A549 treated with AZD9567 at 1 μM for 4 hours (cell line): ENCODE measurements around the gene PRSS21. TPM values are rescaled to one million over a fixed set of nuclear protein-coding genes. Genes with fewer than 3 reads are reported as not detected.

Source experiments
- total RNA-seq: library from RNA; stranded (reverse); fragments of 200-300 nt; extraction: Qiagen RNA extraction; gene quantifications from 5 replicates; pipeline ENCODE4 v1.2.3, GENCODE V29; 2022; ENCODE audit not compliant: insufficient read depth

Gene PRSS21, protein sequence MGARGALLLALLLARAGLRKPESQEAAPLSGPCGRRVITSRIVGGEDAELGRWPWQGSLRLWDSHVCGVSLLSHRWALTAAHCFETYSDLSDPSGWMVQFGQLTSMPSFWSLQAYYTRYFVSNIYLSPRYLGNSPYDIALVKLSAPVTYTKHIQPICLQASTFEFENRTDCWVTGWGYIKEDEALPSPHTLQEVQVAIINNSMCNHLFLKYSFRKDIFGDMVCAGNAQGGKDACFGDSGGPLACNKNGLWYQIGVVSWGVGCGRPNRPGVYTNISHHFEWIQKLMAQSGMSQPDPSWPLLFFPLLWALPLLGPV
- 0.16 to 0.24 TPM in 2 of 5 replicates, not detected in the others for total RNA-seq

DNA sequence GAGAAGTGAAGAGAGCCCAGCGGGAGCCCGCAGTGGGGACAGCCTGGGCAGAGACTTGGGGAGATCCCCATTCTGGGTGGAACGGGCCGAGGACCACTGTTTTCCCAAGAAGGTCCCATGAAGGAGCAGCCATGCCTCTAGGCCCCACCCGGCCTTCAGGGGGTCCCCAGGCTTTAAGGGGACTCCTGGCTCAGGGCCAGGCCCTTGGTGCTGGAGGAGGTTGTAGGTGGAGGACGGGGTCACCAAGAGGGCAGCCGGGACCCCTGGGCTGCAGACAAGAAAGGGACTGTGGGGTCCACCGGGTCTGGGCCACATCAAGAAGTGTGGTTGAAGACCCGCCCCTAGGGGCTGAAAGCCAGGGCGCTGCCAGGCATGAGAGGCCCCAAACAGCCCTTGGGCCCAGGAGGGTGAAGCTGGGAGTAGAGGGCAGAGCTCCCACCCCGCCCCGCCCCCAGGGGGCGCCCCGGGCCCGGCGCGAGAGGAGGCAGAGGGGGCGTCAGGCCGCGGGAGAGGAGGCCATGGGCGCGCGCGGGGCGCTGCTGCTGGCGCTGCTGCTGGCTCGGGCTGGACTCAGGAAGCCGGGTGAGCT is at the start of gene PRSS21:
TSS of gene PRSS21 (plus strand) at position 487 of the 589 bp plus-strand sequence. CDS start at position 519, 32 bp downstream.

DNA sequence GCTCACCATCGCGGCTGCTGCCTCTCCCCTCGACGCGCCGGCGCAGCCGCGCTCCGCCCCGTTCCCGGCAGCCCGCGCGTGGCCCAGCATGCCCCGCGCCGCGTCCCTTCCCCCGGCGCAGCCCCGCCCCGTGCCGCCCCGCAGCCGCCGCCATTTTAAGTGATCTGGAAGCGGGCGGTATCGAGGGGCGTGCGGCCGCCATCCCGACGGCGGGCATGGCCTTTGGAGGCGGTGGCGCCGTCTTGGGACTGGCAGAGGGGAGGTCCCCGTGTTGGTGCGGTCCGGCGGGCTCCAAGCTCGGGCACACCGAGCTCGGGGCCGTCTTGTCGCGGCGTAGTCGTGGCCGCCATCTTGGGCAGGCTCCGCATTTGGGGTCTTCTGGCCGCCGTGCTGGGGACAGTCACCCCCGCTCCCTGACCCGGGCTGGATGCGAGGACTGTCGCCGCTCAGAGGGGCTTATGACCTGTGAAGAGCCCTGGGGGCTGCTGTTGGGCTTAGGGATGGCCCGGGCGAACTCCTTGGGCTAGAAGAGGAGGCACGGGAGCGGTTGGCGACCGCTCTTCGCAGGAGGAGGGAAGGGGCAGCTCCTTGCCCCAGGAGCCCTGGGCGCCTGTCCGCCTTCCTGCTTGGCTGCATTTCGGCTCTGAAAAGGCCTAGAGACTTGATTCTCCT is 39.7 kb upstream of the PRSS21 start, which contains the start of gene ELOB:
TSS of gene ELOB (minus strand) at position 50 of the 672 bp plus-strand sequence. CDS start at position 9, 41 bp downstream.

DNA sequence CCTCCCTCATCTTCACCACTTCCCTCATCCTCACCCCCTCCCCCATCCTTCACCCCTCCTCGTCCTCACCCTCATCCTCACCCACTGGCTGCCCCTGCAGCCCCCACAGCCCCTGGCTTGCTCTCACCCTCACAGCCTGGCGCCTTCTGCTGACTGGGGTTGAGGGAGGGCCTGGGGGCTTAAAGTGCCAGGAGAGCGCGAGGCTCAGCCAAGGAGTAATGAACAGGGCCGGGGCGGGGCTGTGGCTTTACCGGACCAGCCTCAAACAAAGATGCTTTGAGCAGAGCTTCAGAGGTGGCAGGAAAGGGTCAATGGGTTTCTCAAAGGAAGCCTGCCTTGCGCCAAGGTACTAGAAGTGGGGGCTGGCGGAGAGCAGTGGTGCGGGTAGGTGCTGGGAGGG is 29.6 kb upstream of the PRSS21 start, which contains the start of gene PRSS33:
TSS of gene PRSS33 (minus strand) at position 155 of the 400 bp plus-strand sequence. CDS start 1,013 bp downstream, outside the sequence.

DNA sequence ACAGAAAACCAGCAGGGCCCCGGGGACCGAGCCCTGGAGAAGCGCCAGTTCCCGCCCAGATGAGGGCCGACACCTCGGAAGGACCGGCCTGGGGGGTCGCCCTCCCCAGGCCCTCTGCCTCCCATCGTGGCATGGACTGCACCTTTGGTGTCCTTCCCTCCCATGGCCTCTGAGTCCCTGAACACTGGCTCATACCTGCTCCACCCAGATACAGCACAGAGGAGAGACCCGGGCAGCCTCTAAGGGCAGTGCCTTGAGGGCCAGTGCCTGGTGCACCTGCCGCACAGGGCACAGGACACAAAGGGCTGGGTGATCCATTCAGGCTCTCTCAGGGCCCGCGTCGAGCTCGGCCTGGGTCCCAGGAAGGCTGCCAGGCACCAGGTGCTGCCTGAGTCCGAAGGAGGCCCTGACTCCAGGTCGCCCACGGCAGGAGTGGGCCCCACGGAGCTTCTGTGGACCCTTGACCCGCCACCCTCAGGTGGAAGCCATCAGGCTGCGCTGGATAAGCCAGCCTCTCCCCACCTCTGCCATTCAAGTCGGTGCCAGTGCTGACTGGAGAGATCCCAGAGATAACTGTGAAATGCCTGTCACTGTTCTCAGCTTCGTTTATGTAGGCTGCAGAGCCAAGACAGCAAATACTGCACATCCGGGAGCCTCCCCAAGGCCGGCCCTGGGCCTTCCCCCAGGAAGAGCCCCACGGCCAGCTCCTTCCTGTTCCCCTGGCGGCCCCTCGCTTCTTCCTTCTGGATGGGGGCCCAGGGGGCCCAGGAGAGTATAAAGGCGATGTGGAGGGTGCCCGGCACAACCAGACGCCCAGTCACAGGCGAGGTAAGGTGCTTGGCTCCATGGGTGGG is 12.7 kb downstream of the PRSS21 start, which contains the start of gene ZG16B:
TSS of gene ZG16B (plus strand) at position 803 of the 854 bp plus-strand sequence. CDS start 139 bp downstream, outside the sequence.

DNA sequence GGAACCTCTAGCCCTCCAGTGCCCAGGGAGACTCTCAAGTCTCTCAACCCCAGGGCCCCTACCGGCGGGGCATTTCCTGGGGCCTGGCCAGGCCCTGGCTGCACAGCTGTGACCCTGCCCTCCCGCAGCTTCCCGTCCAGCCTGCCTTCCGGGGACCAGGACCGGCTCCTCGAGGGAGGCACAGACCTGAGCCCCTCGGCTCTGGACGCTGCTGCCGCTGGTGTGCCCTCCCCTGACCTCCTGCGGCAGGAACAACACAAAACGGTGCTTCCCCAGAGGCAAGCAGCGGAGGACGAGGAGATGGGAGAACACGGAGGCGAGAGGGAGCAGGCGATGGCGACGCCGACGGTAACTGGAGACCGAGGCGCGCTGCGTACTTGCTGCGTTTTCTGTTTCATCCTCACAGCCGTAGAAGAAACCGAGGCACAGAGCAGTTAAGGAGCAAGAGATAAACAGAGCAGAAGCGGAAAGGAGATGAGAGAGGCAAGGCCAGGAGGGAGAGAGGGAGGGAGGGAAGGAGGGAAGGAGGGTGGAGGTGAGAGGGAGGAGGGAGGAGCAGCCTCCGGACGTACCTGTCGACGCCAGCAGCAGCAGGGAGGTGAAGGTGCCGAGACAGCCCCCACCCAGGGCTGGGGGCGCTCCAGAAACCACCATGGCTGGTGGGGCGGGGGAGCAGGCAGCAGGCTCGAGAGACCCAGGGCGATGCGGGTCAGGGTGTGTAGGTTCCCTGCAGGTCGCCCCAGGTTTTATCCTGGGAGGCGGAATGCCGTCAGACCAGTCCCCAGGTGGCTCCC is 40.6 kb downstream of the PRSS21 start, which contains the start of gene PRSS22:
TSS of gene PRSS22 (minus strand) at position 720 of the 794 bp plus-strand sequence. CDS start at position 654, 66 bp downstream.

Other genes starting within 250 kb of the PRSS21 start
- 38.4 to 49.1 TPM (median 46.5 TPM) in 5 replicates for gene KCTD5, start 134.7 kb upstream of the PRSS21 start, total RNA-seq
- gene PRSS27, start 97.0 kb upstream of the PRSS21 start, total RNA-seq = 1.5 to 2.4 TPM (median 1.6 TPM) in 5 replicates
- 299 to 450 TPM (median 440 TPM) in 5 replicates for gene SRRM2, start 64.6 kb upstream of the PRSS21 start, total RNA-seq
- gene ELOB, start 40.0 kb upstream of the PRSS21 start, total RNA-seq = 407 to 510 TPM (median 497 TPM) in 5 replicates
- gene PRSS33, start 29.7 kb upstream of the PRSS21 start, total RNA-seq = 0.06 TPM in 1 of 5 replicates, not detected in the others
- gene PRSS41, start 18.8 kb upstream of the PRSS21 start, total RNA-seq = not detected in 5 replicates
- 0.49 to 0.80 TPM (median 0.66 TPM) in 4 of 5 replicates, not detected in the other for gene ZG16B, start 13.1 kb downstream of the PRSS21 start, total RNA-seq
- 0.67 to 1.9 TPM (median 1.1 TPM) in 5 replicates for gene PRSS22, start 40.9 kb downstream of the PRSS21 start, total RNA-seq
- gene FLYWCH2, start 66.0 kb downstream of the PRSS21 start, total RNA-seq = 48.1 to 54.9 TPM (median 50.4 TPM) in 5 replicates
- gene FLYWCH1, start 94.7 kb downstream of the PRSS21 start, total RNA-seq = 23.6 to 29.2 TPM (median 26.3 TPM) in 5 replicates
- 2.0 to 2.5 TPM (median 2.1 TPM) in 4 of 5 replicates, not detected in the other for gene KREMEN2, start 147.0 kb downstream of the PRSS21 start, total RNA-seq
- gene PAQR4, start 152.1 kb downstream of the PRSS21 start, total RNA-seq = 46.7 to 50.9 TPM (median 49.9 TPM) in 5 replicates
- 68.3 to 98.4 TPM (median 93.8 TPM) in 5 replicates for gene PKMYT1, start 163.2 kb downstream of the PRSS21 start, total RNA-seq
- 0.37 to 0.71 TPM (median 0.42 TPM) in 4 of 5 replicates, not detected in the other for gene CLDN9, start 195.7 kb downstream of the PRSS21 start, total RNA-seq
- 0.18 to 1.2 TPM (median 0.28 TPM) in 5 replicates for gene CLDN6, start 200.9 kb downstream of the PRSS21 start, total RNA-seq
- gene TNFRSF12A, start 203.1 kb downstream of the PRSS21 start, total RNA-seq = 438 to 673 TPM (median 603 TPM) in 5 replicates
- 226 to 241 TPM (median 237 TPM) in 5 replicates for gene HCFC1R1, start 206.7 kb downstream of the PRSS21 start, total RNA-seq
- gene THOC6, start 206.8 kb downstream of the PRSS21 start, total RNA-seq = 26.4 to 38.3 TPM (median 35.7 TPM) in 5 replicates
- not detected in 5 replicates for gene BICDL2, start 219.7 kb downstream of the PRSS21 start, total RNA-seq
- gene MMP25, start 229.3 kb downstream of the PRSS21 start, total RNA-seq = 0.86 to 1.1 TPM (median 0.96 TPM) in 4 of 5 replicates, not detected in the other
- 13.0 to 37.1 TPM (median 22.9 TPM) in 5 replicates for gene IL32, start 248.4 kb downstream of the PRSS21 start, total RNA-seq